ENCODE results near the gene PPP3CA. TPM values are rescaled to one million over a fixed set of nuclear protein-coding genes. Genes with fewer than 3 reads are reported as not detected.
"Not testable (repeated sequence)": the region's sequence is repeated elsewhere in the genome, so short reads cannot be mapped to it uniquely, and the experiment has no call there.

PPP3CA gene
- total RNA-seq, 2 donors from 2014 or later = 36.6 to 39.2 TPM

GRCh38 chr4:101102114-101102742 lies 245.1 kb downstream of the PPP3CA start:
- no peak for DNase-seq
- Histone ChIP-seq H3K4me3 (ENCODE audit: low read length) (no peak overlapping the region), H3K27ac (ENCODE audit: low read depth, low read length) (no peak overlapping the region), H3K9me3 (ENCODE audit: control insufficient read depth, low read length) (no peaks in the 10 kb centered on the region), H3K36me3 (ENCODE audit: control insufficient read depth, insufficient read depth, low read length) (peaks cover 11% of the 10 kb centered on the region), H3K4me1 (ENCODE audit: control insufficient read depth, insufficient read depth, low read length) (peaks cover 5% of the 10 kb centered on the region), H3K27me3 (ENCODE audit: control insufficient read depth, insufficient read depth, low read length, poor library complexity, severe bottlenecking) (no peaks in the 10 kb centered on the region), H3K9ac (ENCODE audit: extremely low read depth, low read length, poor library complexity, severe bottlenecking) (no peak overlapping the region)
- Mint-ChIP-seq H3K27ac (no peak overlapping the region), H3K27me3 (ENCODE audit: insufficient read depth) (no peaks in the 10 kb centered on the region), H3K4me1 (peaks cover 23% of the 10 kb centered on the region), H3K9me3 (no peaks in the 10 kb centered on the region), H3K36me3 (ENCODE audit: low read depth) (peaks cover 8% of the 10 kb centered on the region), H3K4me3 (no peak overlapping the region)
- no peak for TF ChIP-seq CTCF (conservative IDR thresholded peaks at IDR 0.05)
- 82% methylated on average over 1 of the region's 1 CpG; no CpG with 5 or more reads in 1 of the 2 experiments for WGBS, 2 experiments (ENCODE audit: insufficient coverage in 1 of 2, insufficient read length in 1 of 2)

GRCh38 chr4:101101072-101101471 lies 246.3 kb downstream of the PPP3CA start:
- H3K36me3 Mint-ChIP-seq (ENCODE audit: low read depth) = peaks cover 6% of the 10 kb centered on the region
- no peak overlapping the region for H3K27ac ChIP-seq (ENCODE audit: low read depth, low read length)
- H3K4me3 ChIP-seq (ENCODE audit: low read length) = no peak overlapping the region
- peaks cover 5% of the 10 kb centered on the region for H3K4me1 ChIP-seq (ENCODE audit: control insufficient read depth, insufficient read depth, low read length)
- WGBS, 2 experiments (ENCODE audit: insufficient coverage in 1 of 2, insufficient read length in 1 of 2) = 94 to 98% methylated on average over 4 of the region's 4 CpGs
- peaks cover 11% of the 10 kb centered on the region for H3K36me3 ChIP-seq (ENCODE audit: control insufficient read depth, insufficient read depth, low read length)
- no peaks in the 10 kb centered on the region for H3K27me3 ChIP-seq (ENCODE audit: control insufficient read depth, insufficient read depth, low read length, poor library complexity, severe bottlenecking)
- H3K4me3 Mint-ChIP-seq = no peak overlapping the region
- DNase-seq = no peak
- no peaks in the 10 kb centered on the region for H3K9me3 ChIP-seq (ENCODE audit: control insufficient read depth, low read length)
- H3K27ac Mint-ChIP-seq = no peak overlapping the region
- no peaks in the 10 kb centered on the region for H3K9me3 Mint-ChIP-seq
- no peaks in the 10 kb centered on the region for H3K27me3 Mint-ChIP-seq (ENCODE audit: insufficient read depth)
- peaks cover 23% of the 10 kb centered on the region for H3K4me1 Mint-ChIP-seq
- no peak overlapping the region for H3K9ac ChIP-seq (ENCODE audit: extremely low read depth, low read length, poor library complexity, severe bottlenecking)
- TF ChIP-seq CTCF (conservative IDR thresholded peaks at IDR 0.05) = no peak

GRCh38 chr4:101098666-101099400 lies 248.5 kb downstream of the PPP3CA start:
- H3K27me3 Mint-ChIP-seq (ENCODE audit: insufficient read depth) = no peaks in the 10 kb centered on the region
- no peak for TF ChIP-seq CTCF (conservative IDR thresholded peaks at IDR 0.05)
- Histone ChIP-seq H3K27me3 (ENCODE audit: control insufficient read depth, insufficient read depth, low read length, poor library complexity, severe bottlenecking) (no peaks in the 10 kb centered on the region), H3K27ac (ENCODE audit: low read depth, low read length) (no peak overlapping the region), H3K9me3 (ENCODE audit: control insufficient read depth, low read length) (no peaks in the 10 kb centered on the region), H3K9ac (ENCODE audit: extremely low read depth, low read length, poor library complexity, severe bottlenecking) (no peak overlapping the region), H3K4me1 (ENCODE audit: control insufficient read depth, insufficient read depth, low read length) (peaks cover 5% of the 10 kb centered on the region), H3K4me3 (ENCODE audit: low read length) (no peak overlapping the region), H3K36me3 (ENCODE audit: control insufficient read depth, insufficient read depth, low read length) (peaks cover 11% of the 10 kb centered on the region)
- DNase-seq = no peak
- H3K4me3 Mint-ChIP-seq = no peak overlapping the region
- 90 to 93% methylated on average over 2 to 3 of the region's 4 CpGs for WGBS, 2 experiments (ENCODE audit: insufficient coverage in 1 of 2, insufficient read length in 1 of 2)
- no peak overlapping the region for H3K27ac Mint-ChIP-seq
- peaks cover 18% of the 10 kb centered on the region for H3K4me1 Mint-ChIP-seq
- no peaks in the 10 kb centered on the region for H3K9me3 Mint-ChIP-seq
- peaks cover 4% of the 10 kb centered on the region for H3K36me3 Mint-ChIP-seq (ENCODE audit: low read depth)

- H3K9me3 Mint-ChIP-seq; H3K27me3 Mint-ChIP-seq (ENCODE audit: insufficient read depth); H3K9ac ChIP-seq (ENCODE audit: extremely low read depth, low read length, poor library complexity, severe bottlenecking); H3K4me3 ChIP-seq (ENCODE audit: low read length); H3K27ac ChIP-seq (ENCODE audit: low read depth, low read length); H3K27me3 ChIP-seq (ENCODE audit: control insufficient read depth, insufficient read depth, low read length, poor library complexity, severe bottlenecking); H3K4me1 ChIP-seq (ENCODE audit: control insufficient read depth, insufficient read depth, low read length); H3K9me3 ChIP-seq (ENCODE audit: control insufficient read depth, low read length); H3K27ac Mint-ChIP-seq; H3K4me3 Mint-ChIP-seq; H3K36me3 ChIP-seq (ENCODE audit: control insufficient read depth, insufficient read depth, low read length); DNase-seq: not testable (repeated sequence)
- H3K4me1 Mint-ChIP-seq = peaks cover 20% of the 10 kb centered on the region
- peaks cover 14% of the 10 kb centered on the region for H3K36me3 Mint-ChIP-seq (ENCODE audit: low read depth)
These were observed 254.7 kb downstream of the PPP3CA start for GRCh38 chr4:101092609-101093008.
